HG02610 (cell line): ENCODE measurements around the gene FAM110D.

Experiments
- ATAC-seq: cut with Tn5 transposase; IDR thresholded peaks from one replicate; pipeline ENCODE4 v1.9.1; 2021; ENCODE audit warnings: mild to moderate bottlenecking, moderate library complexity; ENCODE audit not compliant: unreplicated experiment

The FAM110D gene

DNA sequence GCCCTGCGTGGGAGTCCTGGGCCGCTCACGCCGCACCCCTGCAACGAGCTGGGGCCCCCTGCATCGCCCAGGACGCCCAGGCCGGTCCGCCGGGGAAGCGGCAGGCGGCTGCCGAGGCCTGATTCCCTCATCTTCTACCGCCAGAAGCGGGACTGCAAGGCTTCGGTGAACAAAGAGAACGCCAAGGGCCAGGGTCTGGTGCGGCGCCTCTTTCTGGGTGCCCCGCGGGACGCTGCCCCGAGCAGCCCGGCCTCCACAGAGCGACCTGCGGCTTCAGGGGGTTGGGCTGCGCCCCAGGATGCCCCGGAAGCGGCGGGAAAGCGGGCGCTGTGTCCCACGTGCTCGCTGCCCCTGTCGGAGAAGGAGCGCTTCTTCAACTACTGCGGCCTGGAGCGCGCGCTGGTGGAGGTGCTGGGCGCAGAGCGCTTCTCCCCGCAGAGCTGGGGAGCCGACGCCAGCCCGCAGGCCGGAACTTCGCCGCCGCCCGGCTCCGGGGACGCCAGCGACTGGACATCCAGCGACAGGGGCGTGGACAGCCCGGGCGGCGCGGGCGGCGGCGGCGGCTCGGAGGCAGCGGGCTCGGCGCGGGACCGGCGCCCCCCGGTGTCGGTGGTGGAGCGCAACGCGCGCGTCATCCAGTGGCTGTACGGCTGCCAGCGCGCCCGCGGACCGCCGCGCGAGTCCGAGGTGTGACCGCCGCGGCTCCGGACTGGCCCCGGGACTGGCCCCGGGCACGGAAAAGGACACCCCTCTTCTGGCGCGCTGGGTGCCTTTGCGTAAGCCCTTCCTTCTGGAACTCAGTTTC, 2.7 kb downstream of the FAM110D start:
- ATAC-seq = no peak

DNA sequence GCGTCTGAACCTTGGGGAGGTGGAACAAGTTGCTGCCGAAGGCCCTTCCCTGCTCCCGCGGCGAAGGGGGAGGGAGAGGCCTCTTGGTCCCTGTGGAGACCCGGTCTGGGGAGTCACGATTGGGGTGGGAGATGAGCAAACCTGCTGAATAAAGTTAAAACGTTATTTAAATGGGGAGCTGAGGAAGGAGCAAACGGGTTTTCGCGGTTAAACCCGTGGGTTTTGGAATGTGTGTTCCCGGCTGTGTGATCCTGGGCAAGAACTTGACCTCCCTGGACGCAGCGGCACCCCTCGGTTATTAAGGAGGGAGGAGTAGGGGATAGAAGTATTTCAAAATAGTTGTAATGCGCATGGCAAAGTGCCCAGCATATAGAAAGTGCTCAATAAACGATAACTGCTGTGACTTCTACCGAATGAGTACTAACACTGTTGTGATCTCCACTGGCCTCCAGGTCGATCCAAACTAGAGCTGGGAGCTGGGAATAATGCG, 3.4 kb downstream of the FAM110D start:
- ATAC-seq = no peak

DNA sequence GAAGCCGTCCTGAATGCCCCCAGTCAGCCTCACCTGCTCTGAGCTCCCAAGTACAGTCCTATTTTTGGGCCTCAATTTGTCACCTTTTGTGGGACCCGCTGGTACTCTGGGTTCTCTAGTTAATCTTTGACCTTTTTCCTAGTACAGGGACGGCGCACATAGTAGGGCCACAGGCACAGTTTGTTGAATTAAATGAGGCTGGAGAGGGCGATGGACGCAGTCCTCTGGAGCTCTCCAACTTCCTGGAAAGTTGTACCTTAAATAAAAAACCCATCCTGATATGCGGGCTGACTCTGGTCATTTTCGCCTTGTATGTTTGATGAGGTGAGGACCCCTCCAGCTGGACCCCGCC, 4.8 kb downstream of the FAM110D start:
- ATAC-seq = no peak

DNA sequence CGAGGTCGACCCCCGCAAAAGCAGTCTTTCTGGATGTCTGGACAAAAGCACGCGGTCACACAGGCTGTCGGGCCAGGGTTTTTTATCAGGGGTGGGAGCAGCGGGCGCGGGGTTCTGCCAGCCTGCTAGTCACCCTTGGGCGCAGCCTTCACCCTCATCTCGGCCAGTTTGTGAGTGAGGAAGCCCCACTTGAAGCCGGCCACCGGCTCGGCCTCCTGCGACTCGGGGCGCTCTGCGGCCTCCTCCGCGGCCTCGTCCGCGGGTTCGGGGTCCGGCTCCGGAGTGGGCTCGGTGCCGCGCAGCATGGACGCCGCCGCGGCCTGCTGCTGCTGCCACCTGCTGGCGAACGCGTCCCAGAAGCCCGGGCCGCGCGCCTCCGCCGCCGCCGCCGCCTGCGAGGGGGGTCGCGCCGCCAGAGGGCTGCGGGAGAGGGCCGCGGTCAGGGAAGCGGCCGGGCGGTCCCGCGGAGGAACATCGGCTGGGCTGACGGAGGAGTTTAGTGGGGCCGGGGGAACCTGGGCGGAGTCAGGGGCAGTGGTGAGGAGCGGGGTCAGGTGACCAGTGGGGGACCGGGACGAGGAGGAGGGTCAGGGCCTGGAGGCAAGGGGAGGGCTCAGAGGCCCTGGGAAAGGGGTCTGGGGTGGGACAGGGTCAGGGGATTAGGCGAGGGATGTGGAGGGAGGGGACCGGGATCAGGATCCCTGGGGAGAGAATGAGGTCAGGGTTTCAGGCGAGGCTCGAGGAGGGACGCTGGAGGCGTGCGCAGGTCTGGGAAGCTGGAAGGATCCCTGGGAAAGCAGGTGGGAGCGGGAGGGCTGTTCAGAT, 5.4 kb downstream of the FAM110D start:
- ATAC-seq = no peak

DNA sequence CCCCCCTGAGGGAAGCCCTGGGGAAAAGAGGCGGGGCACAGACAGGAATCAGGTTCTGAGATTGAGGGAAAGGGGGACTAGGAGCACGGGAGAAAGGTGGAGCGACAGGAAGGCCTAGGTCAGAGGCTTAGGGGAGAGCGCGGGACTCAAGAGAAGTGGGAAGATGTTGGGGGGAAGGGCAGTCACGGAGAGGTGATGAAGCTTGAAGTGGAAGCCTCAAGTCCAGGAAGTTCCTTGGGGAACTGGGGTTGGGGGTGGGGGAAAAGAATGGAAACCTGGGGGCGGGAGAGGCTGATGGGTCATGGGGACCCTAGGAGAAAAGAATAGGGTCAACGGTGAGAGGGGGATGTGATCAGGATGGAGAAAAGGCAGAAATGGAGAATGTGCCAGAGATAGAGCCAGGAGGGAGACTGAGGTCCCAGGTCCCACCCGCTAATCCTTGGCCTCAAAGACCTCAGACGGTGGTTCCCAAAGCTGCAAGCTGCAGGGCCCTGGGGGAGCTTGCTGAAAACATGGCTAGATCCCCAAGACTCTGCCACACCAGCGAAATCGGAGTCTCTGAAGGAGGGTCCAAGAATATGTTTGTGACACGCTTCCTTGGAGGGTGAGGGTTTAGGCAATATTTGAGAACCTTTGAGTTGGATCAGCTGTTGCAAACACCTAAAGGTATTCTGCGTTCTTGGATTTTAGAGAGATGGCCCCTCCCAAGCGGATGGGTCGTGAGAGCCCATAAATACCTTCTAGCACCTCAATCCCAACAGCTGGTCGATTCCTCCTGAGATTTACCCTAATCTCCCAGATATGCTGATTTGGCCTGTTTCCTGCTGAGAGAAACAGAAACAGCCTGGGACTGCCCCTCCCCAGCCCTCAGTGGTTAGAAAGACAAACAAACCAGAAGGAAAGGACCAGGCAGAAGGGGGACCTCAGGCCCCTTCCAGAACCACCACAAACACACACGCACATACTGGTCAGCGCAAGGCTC, 6.3 kb downstream of the FAM110D start:
- no peak for ATAC-seq

DNA sequence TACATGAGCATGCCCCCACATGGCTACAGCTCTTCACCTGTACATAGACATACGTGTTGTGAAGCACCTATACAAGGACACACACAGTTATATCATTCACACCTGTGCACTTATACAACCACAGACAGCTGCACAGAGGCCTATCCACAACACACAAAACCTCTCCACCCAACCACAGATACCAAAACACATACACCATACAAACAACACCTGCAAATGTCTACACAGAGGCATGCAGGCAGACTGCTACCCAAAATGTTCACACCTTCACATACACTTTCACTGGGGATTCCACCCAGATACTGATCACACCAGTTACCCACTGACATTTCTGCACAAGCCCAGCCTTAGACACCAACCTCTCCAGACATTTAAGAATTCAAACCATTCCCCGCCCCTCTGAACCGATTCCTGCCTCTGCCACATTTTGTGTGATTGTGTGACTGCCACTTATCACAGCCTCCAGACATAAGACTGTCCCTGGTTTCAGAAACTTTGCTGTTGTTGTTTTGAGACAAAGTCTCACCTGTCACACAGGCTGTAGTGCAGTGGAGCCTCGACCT, 7.9 kb downstream of the FAM110D start:
- ATAC-seq = no peak

DNA sequence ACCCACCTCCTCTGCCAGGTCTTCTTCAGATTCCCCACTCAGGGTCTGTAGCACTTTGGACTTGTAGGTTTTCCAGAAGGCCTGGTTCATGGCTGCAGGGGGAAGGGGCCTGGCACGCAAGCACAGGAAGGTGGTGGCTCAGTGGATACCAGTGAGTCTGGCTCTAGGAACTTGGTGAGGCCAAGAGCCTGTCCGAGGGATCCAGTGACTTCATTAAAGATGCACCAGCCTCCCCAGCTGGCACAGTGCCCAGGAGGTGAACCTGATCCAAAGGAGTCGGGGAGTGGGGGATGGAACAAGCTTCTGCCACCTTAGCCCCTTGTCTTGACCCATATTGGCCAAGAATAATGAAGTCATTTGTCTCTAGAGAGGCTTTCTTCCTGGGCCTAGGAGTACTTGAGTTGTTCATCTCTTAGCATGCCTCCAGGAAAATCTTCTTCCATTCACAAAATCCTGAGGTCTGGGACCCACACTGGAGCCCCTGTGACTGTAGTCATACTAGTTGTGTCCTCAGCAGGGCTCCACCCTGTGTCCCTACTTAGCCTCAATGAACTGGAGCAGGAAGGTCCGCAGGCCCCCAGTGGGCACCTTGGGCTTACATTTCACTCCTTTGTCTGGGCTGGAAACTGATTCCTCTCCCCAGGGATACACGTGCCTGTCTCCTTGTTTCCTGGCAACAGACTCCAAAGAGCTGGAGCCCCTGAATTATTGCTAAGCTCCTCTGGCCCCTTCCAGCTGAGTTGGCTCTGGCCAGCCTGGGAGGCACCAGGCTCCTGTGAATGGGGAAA, 9.7 kb downstream of the FAM110D start, which contains the start of gene C1orf232:
C1orf232 (minus strand) TSS at position 554 of the 788 bp plus-strand sequence; CDS start at position 90, 464 bp downstream.
- ATAC-seq = no peak

DNA sequence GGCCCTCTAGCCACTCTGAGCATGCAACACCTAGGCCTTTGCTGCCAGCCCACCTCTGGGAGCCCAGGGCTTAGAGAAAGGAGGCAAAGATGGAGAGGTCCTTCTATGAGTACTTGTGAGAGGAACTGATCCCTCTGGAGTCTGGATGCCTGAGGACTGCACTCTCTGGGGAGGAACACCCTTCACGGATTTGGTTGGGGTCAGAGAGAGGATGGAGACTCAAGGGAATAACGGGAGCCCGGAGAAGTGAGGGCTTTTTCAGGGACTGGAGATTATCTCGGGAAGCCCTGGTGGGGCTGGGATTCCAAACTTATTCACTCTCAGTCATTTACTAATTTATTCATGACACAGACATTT, 10.3 kb downstream of the FAM110D start:
- no peak for ATAC-seq

DNA sequence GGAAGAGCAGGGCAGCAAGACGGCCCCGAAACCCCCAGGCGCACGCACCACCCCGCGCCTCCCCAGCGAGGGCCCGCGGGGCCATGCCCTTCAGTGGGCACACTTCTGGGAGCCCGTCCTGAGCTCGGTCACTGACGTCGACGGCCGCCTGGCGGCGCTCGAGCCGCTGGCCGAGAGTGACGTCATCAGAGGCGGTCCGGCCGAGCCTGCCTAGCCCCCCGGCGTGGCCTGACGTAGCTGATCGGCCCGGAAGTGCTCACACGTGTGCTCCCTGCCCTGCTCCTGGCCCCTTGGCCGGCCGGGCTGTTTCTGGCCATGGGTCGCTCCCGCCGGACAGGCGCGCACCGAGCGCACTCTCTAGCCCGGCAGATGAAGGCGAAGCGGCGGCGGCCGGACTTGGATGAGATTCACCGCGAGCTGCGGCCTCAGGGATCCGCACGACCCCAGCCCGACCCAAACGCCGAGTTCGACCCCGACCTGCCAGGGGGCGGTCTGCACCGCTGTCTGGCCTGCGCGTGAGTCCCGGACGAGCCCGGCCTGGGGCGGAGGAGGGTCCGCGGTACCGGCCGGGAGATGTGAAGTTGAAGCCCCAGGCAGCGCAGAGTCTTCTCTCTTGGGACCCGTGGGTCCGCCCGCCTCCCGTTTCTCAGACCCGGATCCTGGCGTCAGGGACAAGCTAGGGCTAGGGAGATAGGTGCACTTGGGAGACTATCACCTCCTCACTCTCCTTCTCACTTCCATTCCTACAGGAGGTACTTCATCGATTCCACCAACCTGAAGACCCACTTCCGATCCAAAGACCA, 11.0 kb downstream of the FAM110D start, which contains the start of gene ZNF593:
ZNF593 (plus strand) TSS at position 240 of the 803 bp plus-strand sequence; CDS start at position 316, 76 bp downstream.
- peak; percentile 92 for ATAC-seq

DNA sequence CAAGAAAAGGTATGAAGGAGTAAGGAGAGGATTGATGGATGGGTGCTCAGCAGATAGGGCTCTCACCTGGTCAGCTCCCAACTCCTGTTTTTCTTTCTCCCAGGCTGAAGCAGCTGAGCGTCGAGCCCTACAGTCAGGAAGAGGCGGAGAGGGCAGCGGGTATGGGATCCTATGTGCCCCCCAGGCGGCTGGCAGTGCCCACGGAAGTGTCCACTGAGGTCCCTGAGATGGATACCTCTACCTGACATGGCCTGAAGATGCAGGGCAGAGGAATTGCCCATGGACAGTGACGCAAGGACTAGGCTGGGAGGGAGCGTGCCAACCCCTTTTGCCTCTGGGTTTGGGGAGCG, 11.6 kb downstream of the FAM110D start:
- no peak for ATAC-seq

DNA sequence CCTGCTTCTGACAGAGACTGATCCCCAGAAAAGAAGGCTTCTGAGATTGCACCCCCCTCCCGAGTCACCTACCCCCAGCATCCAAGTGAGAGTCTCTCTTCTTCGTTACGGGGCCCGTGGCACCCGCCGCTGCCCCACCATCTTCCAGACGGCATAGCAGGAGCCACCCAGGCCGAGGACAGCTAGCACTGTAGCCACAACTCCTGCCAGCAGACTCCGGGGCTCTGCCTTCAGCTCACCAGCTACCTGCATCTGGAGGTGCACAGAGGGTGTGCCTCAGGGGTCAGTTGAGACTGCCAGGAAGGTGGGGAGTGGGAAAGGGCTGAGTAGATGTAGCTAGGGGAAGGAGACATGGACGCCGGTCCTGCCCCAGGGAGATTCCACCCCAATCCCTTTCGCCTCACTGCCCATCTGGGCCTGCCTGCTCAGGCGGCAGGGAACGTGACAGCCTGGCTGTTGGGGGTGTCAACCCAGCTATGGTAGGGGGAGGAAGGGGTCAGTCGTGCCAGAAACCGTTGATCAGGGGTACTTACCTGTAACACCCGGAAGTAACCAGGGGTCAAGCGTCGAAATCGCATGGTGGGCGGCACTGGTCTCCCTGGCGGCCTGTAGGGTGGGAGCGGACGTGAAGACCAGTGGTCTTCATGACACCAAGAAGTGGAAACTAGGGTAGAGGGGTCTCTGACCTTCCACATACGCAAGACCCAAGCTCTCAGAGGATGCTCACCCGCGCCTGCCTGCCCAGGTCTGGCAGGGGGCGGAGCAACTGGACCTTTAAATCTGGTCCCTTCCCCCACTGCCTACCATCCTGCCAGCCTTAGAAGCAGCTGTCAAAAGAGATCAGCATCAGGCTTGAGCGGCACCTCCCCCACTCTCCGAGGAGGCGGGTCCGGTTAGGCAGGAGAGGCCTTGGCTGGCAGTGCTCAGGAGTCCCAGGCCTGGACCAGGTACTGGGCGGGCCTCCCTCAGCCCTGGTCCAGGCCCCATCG, 12.5 kb downstream of the FAM110D start, which contains the start of gene ZNF593OS:
ZNF593OS (minus strand) TSS at position 749 of the 989 bp plus-strand sequence; CDS start at position 578, 171 bp downstream.
- no peak for ATAC-seq

DNA sequence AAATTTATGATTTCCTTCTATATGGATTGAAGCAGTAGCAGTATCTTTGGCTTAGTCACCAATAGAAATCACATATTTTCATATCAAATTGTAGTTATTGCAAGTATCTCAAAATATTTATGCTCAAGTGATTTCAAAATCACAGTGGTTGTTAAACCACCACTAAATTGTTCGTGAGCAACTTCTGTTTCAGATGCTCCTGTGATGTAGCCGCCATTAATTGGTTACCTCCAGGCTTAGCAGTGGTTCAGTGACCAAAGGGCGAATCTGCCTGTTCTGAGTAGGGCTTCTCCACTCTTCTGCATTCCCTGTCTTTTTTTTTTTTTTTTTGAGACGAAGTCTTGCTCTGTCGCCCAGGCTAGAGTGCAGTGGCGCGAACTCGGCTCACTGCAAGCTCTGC, 16.5 kb downstream of the FAM110D start:
- ATAC-seq = no peak

DNA sequence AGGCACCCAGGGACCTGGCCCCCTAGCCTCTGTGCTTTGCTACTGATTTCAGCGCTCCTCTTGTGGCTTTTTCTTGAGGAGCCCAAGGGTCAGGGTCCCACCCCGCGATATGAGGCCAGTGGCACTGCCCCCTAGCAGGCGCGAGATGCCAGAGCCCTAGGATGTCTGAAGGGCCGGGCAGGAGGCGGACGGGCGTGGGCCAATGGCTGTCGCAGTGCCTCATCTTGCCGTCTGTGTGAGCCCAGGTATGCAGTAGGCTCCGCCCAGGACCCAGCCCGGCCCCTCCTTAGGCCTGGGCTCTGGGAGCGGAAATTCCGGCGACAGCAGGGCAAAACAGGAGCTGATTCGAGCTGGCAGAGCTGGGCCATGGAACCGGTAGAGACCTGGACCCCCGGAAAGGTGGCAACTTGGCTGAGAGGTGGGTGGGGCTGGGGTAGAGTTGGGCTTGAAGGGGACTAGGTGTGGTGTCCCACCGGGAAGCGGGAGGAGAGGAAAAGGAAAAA, 18.4 kb downstream of the FAM110D start, which contains the start of gene CNKSR1:
CNKSR1 (plus strand) TSS at position 310 of the 503 bp plus-strand sequence; CDS start at position 367, 57 bp downstream.
- no peak for ATAC-seq

DNA sequence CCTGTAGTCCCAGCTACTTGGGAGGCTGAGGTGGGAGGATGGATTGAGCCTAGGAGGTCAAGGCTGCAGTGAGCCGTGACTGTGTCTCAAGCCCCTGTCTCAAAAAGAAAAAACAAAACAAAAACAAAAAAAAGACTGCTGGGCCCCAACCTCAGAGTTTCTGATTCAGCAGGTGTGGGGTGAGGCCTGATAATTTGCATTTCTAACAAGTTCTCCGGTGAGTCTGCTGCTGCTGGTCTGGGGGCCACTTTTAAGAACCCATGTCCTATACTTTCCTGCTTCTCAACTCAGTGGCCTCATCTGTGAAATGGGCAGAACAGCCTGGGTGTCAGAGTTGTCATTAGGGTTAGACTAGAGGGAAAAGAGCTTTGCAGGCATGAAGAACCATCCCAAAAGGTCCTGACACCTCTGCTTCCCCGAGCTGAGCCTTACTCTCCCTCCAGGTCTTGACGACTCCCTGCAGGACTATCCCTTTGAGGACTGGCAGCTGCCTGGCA, 21.2 kb downstream of the FAM110D start:
- no peak for ATAC-seq

DNA sequence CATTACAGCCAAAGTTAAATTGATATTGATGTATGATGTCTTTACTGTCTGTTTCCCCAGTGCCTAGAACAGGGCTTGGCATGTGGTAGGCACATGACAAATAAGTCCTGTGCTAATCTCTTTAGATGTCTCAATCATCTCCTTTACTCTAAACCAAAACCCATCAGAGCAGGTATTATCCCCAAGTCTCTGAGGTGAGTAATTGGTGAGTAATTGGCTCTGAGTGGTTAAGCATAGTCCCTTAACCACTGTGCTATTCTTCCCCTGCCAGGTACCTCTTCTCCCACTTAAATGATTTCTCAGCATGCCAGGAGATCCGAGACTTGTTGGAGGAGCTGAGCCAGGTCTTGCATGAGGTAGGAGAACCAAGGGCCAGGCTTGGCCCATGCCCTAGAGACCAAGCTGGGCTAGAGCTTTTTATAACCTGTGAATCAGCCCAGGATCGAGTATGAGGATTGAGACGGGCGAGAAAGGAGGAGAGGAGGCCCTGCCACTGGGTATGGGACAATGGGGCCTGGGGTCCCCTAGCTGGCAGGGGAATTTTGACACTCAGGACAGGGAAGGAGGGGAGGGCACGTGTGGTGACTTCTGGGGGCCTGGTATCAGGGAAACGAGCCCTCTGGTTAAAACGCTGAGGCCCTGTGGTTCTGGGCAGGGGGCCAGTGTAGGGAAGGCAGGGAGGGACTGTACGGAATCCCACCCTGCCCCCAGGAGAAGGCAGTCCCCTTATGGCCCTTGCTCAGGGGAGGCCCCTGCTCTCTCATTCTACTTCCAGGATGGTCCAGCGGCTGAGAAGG, 22.9 kb downstream of the FAM110D start:
- no peak for ATAC-seq

DNA sequence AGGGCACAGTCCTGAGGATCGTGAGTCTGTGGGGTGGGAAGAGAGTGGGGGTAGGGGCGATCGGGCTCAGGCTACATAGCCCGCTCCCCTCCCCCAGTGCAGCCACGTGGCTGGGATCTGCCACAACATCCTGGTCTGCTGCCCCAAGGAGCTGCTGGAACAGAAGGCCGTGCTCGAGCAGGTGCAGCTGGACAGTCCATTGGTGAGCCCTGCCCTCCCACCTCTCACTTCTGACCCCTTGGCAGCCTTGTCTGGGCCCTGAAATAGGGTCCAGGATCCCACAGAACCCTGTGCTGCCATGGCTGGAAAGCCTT, 23.5 kb downstream of the FAM110D start:
- no peak for ATAC-seq
